Right lobe of liver (tissue), 6 donors: ENCODE measurements around the gene MAST2. TPM values are rescaled to one million over a fixed set of nuclear protein-coding genes. Genes with fewer than 3 reads are reported as not detected.
A peak's percentile ranks its signal among the peaks of the same experiment; 100 is the strongest.

Source experiments
- ATAC-seq, 4 donors: fragments of 200-7000 bp; cut with Tn5 transposase; one replicate each; pipeline ENCODE4 v1.9.1; 2020; ENCODE audit warnings: mild to moderate bottlenecking in 4 of 4, moderate library complexity in 4 of 4
- DNase-seq, 3 donors: peaks; one replicate each; pipeline ENCODE4 v3.0.0-alpha.2; 2020
- H3K27ac ChIP-seq, 3 donors: fragments of 200-600 bp; one replicate each; pipeline ENCODE4 v1.8.0; 2022
- H3K27me3 ChIP-seq, 2 donors: fragments of 200-600 bp; one replicate each; pipeline ENCODE4 v1.8.0; 2022
- H3K36me3 ChIP-seq, 4 donors: fragments of 200-600 bp; sonication (generic) in 1 of 4; one replicate each; pipeline versions ENCODE4 v1.5.1 to v1.8.0; 2017 to 2022; ENCODE audit warnings: control low read depth in 1 of 4
- H3K4me1 ChIP-seq, 4 donors: fragments of 200-600 bp; sonication (generic) in 1 of 4; one replicate each; pipeline versions ENCODE4 v1.5.1 to v1.8.0; 2017 to 2022; ENCODE audit warnings: control low read depth in 1 of 4
- H3K4me3 ChIP-seq, 3 donors: fragments of 200-600 bp; one replicate each; pipeline ENCODE4 v1.8.0; 2022
- H3K9me3 ChIP-seq, 4 donors: fragments of 200-600 bp; sonication (generic) in 1 of 4; one replicate each; pipeline versions ENCODE4 v1.5.1 to v1.8.0; 2017 to 2022; ENCODE audit warnings: control low read depth in 1 of 4
- POLR2A ChIP-seq: fragments of 450-650 bp; IDR thresholded peaks from one replicate; pipeline ENCODE4 v1.6.1; 2017; ENCODE audit warnings: antibody characterized with exemption, mild to moderate bottlenecking
- WGBS: methylation state at CpG from one replicate; pipeline ENCODE4 v1.1.6; 2018; ENCODE audit warnings: low coverage, low lambda C conversion rate; ENCODE audit not compliant: insufficient coverage; ENCODE audit errors: missing lambda C conversion rate; 5-methylcytosine and 5-hydroxymethylcytosine counted together
- intact Hi-C, 2 donors: fragments of 100-400 bp; cut with DNase I; formaldehyde crosslinking; loops; one replicate each; pipeline versions ENCODE4 v1.11.2 to v1.14.1; 2022
- total RNA-seq, 6 experiments: library from RNA; depleted of rRNA in 2 of 6; stranded (reverse); fragments of >200 nt in 2 of 6; fragmentation: NEBNext Ultra II Directional in 3 of 6; extraction: Animal tissue kit (Norgen Biotek cat#: 25700) in 3 of 6; gene quantifications; one replicate each; pipeline versions ENCODE4 v1.1.0 to v1.2.4, GENCODE V29; 2016 to 2023
- TF ChIP-seq, protein P1 (sequence below), 4 donors: fragments of 200-600 bp in 3 of 4; fragments of 450-650 bp in 1 of 4; IDR thresholded peaks; one replicate each; pipeline versions ENCODE4 v1.5.1 to v1.8.0; 2016 to 2022; ENCODE audit warnings: antibody characterized with exemption in 4 of 4, mild to moderate bottlenecking in 2 of 4
- donor health status: DM: no; HTN: yes; CAD: no.
- donor health status: DM: no; HTN: no; CAD: no.
- donor health status: DM: no; HTN: no; CAD: no.
- donor health status: DM: no; HTN: yes; CAD: no.
- donor health status: DM: no; HTN: yes; CAD: no.

Gene MAST2
- total RNA-seq, 6 experiments from 2014 or later, result 9.9 to 14.9 (median 12.3) TPM

DNA sequence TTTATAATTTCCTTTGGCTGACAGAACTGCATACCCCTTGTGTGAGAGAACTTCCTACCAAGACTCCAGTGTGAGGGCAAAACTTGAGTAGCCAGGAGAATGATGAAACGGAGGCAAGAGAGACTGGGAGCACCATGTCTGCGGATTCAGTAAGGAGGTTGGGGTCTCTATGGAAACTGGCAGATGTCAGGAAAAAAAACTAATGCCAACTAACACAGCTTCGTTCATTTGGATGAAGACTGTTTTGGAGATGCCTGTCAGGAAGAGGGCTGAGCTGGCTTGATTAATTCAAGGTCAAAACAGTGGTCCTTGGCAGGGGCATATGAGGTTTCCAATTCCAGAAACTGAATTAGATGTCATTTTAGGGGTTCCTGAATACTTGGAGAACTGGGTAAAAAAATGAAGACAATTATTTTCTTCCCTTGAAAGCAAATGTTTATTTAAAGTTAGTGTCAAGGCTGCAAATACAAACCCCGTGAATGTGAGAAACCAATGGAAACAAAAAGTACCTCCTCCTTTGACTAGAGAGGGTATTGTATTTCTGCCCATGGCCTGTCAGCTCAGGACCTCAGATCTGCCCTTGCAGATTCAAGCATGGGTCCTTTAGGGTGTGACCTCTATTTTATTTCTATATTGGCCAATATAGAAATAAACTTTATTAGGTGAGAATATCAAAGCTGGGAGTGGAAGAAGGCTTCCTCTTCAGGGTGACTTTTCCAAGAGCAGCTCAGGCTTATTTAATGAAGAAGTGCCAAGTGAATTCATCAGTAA, 110.5 kb downstream of the MAST2 start:
- Histone ChIP-seq H3K4me3 (no peak overlapping the region), H3K27me3 (no peaks in the 10 kb centered on the region), H3K36me3 (no peaks in the 10 kb centered on the region), H3K27ac (no peak overlapping the region), H3K4me1 (no peaks in the 10 kb centered on the region), H3K9me3 (no peaks in the 10 kb centered on the region)
- intact Hi-C loops, result no loop called here
- TF ChIP-seq, protein P1, sequence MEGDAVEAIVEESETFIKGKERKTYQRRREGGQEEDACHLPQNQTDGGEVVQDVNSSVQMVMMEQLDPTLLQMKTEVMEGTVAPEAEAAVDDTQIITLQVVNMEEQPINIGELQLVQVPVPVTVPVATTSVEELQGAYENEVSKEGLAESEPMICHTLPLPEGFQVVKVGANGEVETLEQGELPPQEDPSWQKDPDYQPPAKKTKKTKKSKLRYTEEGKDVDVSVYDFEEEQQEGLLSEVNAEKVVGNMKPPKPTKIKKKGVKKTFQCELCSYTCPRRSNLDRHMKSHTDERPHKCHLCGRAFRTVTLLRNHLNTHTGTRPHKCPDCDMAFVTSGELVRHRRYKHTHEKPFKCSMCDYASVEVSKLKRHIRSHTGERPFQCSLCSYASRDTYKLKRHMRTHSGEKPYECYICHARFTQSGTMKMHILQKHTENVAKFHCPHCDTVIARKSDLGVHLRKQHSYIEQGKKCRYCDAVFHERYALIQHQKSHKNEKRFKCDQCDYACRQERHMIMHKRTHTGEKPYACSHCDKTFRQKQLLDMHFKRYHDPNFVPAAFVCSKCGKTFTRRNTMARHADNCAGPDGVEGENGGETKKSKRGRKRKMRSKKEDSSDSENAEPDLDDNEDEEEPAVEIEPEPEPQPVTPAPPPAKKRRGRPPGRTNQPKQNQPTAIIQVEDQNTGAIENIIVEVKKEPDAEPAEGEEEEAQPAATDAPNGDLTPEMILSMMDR (IDR thresholded peaks at IDR 0.05), result no peak
- no peak for TF ChIP-seq POLR2A
- 78% methylated on average over 4 of the region's 4 CpGs for WGBS
- ATAC-seq (no peak), DNase-seq (no peak)

DNA sequence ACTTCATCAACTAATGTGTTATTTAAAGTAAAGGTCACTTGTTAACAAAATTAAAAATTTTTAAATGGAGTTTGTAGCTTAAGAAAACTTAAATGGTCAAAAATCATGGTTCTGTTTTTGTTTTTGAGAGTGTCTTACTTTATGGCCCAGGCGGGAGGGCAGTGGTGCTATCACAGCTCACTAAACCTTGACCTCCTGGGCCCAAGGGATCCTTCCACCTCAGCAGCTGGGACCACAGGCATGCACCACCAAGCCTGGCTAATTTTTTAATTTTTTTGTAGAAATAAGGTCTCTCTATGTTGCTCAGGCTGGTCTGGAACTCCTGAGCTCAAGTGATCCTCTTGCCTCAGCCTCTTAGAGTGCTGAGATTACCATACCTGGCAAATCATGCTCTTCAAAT, 111.4 kb downstream of the MAST2 start:
- TF ChIP-seq, protein P1 (IDR thresholded peaks at IDR 0.05), result no peak
- no peak for TF ChIP-seq POLR2A
- intact Hi-C loops, result no loop called here
- Histone ChIP-seq H3K27ac (no peak overlapping the region), H3K36me3 (no peaks in the 10 kb centered on the region), H3K27me3 (no peaks in the 10 kb centered on the region), H3K9me3 (no peaks in the 10 kb centered on the region), H3K4me1 (no peaks in the 10 kb centered on the region), H3K4me3 (no peak overlapping the region)
- WGBS, result 100% methylated on average over 1 of the region's 1 CpG
- ATAC-seq (no peak), DNase-seq (no peak)

DNA sequence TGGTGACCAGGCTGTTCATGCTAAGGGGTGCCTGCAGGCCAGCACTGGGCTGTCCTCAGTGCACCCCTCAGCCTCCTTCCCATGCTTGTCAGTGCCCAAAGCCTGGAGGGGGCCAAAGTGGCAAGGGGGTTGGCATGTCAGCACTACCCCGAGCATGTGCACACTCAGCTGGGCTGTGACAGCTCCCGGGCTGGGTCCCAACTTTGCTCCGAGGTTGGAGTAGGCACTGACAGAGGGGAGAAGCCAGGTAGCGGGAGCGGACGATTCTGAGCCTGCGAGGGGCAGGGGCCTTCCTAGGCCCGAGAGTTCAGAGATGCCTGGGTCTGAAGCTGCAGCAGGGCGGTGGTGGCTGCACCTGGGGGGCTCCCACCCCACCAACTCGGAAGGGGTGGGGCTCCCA, 119.0 kb downstream of the MAST2 start:
- intact Hi-C loops, result no loop called here
- H3K27me3 ChIP-seq, result no peaks in the 10 kb centered on the region
- H3K27ac ChIP-seq, result no peak overlapping the region
- peak in 1 of 4 donors; percentile 40 for ATAC-seq
- H3K9me3 ChIP-seq, result no peaks in the 10 kb centered on the region
- H3K4me3 ChIP-seq, result no peak overlapping the region
- H3K36me3 ChIP-seq, result no peaks in the 10 kb centered on the region
- H3K4me1 ChIP-seq, result no peaks in the 10 kb centered on the region
- WGBS, result no CpG with 5 or more reads among the region's 10 CpGs
- DNase-seq, result no peak
- TF ChIP-seq, protein P1 (IDR thresholded peaks at IDR 0.05), result no peak
- TF ChIP-seq POLR2A, result no peak

DNA sequence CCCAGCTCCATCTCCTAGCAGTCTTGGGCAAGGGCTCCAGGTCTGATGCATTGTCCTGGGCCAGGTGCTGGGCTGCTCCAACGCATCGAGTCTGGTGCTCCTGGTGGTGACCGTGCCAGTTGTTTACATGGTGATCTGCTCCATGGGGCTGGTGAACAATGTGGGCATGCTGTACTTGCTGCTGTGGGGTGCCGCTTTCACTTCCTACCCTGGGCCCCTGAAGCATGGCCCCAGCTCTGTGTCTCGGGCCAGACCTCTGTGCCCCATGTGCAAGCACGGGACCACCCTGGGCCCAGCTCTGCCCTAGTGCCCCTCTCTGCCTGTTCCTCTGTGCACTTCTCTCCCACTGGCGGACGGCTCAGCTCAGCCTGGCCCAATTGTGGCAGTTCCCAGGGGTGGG, 119.4 kb downstream of the MAST2 start:
- Histone ChIP-seq H3K27me3 (no peaks in the 10 kb centered on the region), H3K9me3 (no peaks in the 10 kb centered on the region), H3K27ac (no peak overlapping the region), H3K36me3 (no peaks in the 10 kb centered on the region), H3K4me1 (no peaks in the 10 kb centered on the region), H3K4me3 (no peak overlapping the region)
- TF ChIP-seq, protein P1 (IDR thresholded peaks at IDR 0.05), result no peak
- no peak for TF ChIP-seq POLR2A
- intact Hi-C loops, result no loop called here
- ATAC-seq, result peak in 1 of 4 donors; percentile 40
- 100% methylated on average over 2 of the region's 8 CpGs for WGBS
- no peak for DNase-seq
